HT-29 (cell line): Measurements from ENCODE around the gene CLEC20A. TPM values are rescaled to one million over a fixed set of nuclear protein-coding genes. Genes with fewer than 3 reads are reported as not detected.
A peak's percentile ranks its signal among the peaks of the same experiment; 100 is the strongest.

Experiments used
- DNase-seq: peaks from one replicate; pipeline ENCODE4 v3.0.0-alpha.2; 2015; ENCODE audit warnings: low spot score
- total RNA-seq: library from RNA; depleted of rRNA; stranded (reverse); fragments of >200 nt; shearing (Covaris generic); gene quantifications from 2 replicates; pipeline ENCODE4 v1.2.3, GENCODE V29; 2014

The CLEC20A gene
- total RNA-seq, 1 experiment from 2014 or later, result not detected

GRCh38 chr1:178500091-178500770, 3.5 kb upstream of the CLEC20A start:
- peak; percentile 40 for DNase-seq

GRCh38 chr1:178498896-178499675, 2.3 kb upstream of the CLEC20A start:
- DNase-seq, result no peak

GRCh38 chr1:178497903-178498478, 1.2 kb upstream of the CLEC20A start:
- DNase-seq, result no peak

- DNase-seq, result no peak
Observed at GRCh38 chr1:178495741-178496409, 889 bp downstream of the CLEC20A start.

- DNase-seq, result no peak
Observed at GRCh38 chr1:178495158-178495557, 1.6 kb downstream of the CLEC20A start.

- no peak for DNase-seq
Observed at GRCh38 chr1:178494569-178494971, 2.2 kb downstream of the CLEC20A start.

- no peak for DNase-seq
Observed at GRCh38 chr1:178493301-178493741, 3.4 kb downstream of the CLEC20A start.

GRCh38 chr1:178492341-178492740, 4.4 kb downstream of the CLEC20A start:
- no peak for DNase-seq

GRCh38 chr1:178491721-178492120, 5.0 kb downstream of the CLEC20A start:
- no peak for DNase-seq

GRCh38 chr1:178490967-178491366, 5.8 kb downstream of the CLEC20A start:
- no peak for DNase-seq

GRCh38 chr1:178490136-178490535, 6.6 kb downstream of the CLEC20A start:
- no peak for DNase-seq

GRCh38 chr1:178489399-178489798, 7.4 kb downstream of the CLEC20A start:
- DNase-seq, result no peak

- DNase-seq, result no peak
Observed at GRCh38 chr1:178488393-178488792, 8.4 kb downstream of the CLEC20A start.

- DNase-seq, result no peak
Observed at GRCh38 chr1:178487070-178487615, 9.6 kb downstream of the CLEC20A start.

- DNase-seq, result no peak
Observed at GRCh38 chr1:178486100-178487069, 10.4 kb downstream of the CLEC20A start.

- no peak for DNase-seq
Observed at GRCh38 chr1:178485541-178485981, 11.2 kb downstream of the CLEC20A start.

- no peak for DNase-seq
Observed at GRCh38 chr1:178484698-178485225, 12.0 kb downstream of the CLEC20A start.

GRCh38 chr1:178483251-178483957, 13.4 kb downstream of the CLEC20A start:
- DNase-seq, result no peak

- DNase-seq, result no peak
Observed at GRCh38 chr1:178477841-178478240, 18.9 kb downstream of the CLEC20A start.

GRCh38 chr1:178477373-178477772, 19.4 kb downstream of the CLEC20A start:
- no peak for DNase-seq
